Choroid plexus epithelial cell (primary cell): ENCODE data around the gene ZFYVE28.
A peak's percentile ranks its signal among the peaks of the same experiment; 100 is the strongest.

ENCODE experiments used
- DNase-seq: peaks from one replicate; pipeline ENCODE4 v3.0.0-alpha.2; 2010; ENCODE audit warnings: low read depth
- H3K4me3 ChIP-seq: 2 replicates; pipeline ENCODE4 v1.5.1; 2011; ENCODE audit warnings: low read depth, mild to moderate bottlenecking, control low read depth, low read length, moderate library complexity
- TF ChIP-seq, protein P1 (sequence below): conservative IDR thresholded peaks from 2 replicates; pipeline ENCODE4 v1.5.1; 2011; ENCODE audit warnings: low read depth, mild to moderate bottlenecking, control low read depth, inconsistent platforms, low read length, moderate library complexity

ZFYVE28 gene

DNA sequence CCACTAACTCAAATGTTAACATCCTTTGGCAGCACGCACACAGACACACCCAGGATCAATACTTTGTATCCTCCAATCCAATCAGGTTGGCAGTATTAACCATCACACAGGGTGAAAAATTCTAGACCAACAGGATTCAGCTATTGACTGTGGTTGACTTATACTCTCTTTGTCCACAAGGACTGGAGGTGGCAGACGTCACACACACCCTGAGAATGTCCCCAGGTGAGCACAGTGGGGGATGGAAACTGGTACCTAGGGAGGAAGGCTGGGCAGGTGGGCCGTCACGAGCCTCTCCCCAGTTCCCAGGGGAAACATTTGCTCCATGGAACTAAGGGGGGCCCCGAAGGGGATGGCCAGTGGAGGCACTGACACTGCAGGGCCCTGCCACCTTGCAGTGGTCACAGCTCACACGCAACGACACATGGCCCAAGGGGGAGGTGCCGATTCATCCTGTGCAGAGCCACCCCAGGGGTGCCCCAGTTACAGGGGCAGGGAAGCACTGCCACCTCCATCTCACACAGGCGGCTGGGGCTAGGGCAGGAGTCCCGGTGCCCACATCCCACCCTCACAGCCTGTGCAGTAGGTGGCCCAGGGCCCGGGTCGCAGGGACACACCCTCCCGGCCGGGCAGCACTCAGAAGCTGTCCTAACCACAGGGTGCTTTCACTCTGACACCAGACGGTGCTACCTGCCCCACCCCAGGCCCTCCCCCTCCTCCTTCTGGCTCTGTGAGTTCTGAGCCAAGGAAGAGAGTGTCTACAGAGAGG, 17.4 kb downstream of the ZFYVE28 start:
- TF ChIP-seq, protein P1, sequence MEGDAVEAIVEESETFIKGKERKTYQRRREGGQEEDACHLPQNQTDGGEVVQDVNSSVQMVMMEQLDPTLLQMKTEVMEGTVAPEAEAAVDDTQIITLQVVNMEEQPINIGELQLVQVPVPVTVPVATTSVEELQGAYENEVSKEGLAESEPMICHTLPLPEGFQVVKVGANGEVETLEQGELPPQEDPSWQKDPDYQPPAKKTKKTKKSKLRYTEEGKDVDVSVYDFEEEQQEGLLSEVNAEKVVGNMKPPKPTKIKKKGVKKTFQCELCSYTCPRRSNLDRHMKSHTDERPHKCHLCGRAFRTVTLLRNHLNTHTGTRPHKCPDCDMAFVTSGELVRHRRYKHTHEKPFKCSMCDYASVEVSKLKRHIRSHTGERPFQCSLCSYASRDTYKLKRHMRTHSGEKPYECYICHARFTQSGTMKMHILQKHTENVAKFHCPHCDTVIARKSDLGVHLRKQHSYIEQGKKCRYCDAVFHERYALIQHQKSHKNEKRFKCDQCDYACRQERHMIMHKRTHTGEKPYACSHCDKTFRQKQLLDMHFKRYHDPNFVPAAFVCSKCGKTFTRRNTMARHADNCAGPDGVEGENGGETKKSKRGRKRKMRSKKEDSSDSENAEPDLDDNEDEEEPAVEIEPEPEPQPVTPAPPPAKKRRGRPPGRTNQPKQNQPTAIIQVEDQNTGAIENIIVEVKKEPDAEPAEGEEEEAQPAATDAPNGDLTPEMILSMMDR = no peak

DNA sequence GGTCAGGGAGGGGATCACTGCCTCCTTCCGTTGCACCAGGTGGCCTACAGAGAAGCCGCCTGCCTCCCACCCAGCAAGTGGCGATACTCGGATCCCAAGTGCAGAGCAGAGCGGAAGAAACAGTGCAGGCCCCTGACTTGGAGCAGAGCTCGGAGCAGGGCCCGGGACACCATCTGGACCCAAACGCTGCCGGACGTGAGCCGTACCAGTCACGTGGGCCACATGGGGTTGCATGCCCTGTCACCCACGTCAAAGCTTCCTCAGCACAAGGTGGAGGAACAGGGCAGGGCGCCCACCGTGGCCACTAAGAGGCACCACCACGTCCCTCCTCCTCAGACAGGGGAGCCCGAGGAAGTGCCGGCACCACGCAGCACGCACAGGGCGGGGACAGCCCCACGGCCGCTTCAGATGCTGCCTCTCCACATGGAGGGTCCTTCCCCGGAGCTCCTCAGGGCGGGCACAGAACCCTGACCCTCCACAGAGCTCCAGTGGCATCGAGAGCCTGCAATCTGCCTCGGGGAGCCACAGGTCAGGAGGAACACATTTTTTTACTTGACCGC, 18.7 kb downstream of the ZFYVE28 start:
- H3K4me3 ChIP-seq = no peak overlapping the region
- no peak for DNase-seq
- TF ChIP-seq, protein P1 = no peak

More for the DNA sequence above, 17.4 kb downstream of the ZFYVE28 start:
- H3K4me3 ChIP-seq = no peak overlapping the region
- no peak for DNase-seq

DNA sequence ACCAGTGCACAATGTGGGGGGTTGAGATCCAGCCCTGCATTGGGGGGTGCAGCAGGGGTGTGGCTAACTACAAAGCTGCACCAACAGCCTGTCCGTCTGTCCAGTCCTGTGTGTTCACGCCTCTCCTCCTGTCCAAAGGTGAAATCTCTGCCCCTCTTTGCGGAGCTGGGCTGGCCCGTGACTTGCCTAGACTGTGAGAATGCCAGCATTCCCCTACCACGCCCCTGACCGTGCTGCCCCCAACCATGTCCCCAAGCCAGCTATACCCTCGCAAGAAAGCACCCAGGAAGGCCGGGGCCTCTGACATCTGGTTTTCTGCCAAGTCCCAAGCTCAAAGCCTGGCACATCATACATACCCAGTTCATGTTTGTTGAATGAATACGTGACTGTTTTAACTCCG, 19.2 kb downstream of the ZFYVE28 start:
- H3K4me3 ChIP-seq = no peak overlapping the region
- DNase-seq = no peak
- TF ChIP-seq, protein P1 = no peak

DNA sequence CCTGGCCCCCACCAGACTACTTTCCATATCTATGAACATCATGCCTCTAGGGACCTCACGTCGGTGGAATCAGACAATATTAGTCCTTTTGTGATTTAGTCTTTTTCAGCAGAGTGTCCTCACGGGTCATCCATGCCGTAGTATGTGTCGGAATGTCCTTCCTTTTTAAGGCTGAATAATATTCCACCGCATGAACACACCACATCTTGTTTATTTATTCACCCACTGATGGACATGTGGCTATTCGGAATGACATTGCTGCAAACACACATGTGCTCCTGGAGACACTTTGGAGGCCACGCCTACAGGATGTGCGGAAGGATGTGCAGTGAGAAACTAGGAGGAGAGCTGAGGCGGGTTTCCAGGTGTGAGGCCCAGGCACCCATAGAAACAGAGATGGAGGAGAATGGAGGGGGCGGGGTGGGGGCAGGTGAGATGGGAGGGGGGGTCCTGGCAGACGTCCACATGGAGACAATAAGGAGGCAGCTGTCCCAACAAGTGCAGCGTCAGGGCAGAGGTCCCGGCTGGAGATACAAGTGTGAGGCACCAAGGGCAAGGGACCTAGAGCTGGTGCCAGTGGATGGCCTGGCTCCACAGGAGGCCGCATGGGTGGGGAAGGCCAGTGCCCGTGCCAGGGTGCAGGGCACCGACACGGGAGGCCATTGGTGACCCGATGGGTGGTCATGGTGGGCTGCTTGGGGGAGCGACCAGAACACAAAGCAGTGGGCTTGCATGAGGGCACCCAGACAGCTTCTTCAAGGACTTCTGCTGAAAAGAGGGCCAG, 20.7 kb downstream of the ZFYVE28 start:
- no peak for DNase-seq
- H3K4me3 ChIP-seq = no peak overlapping the region
- TF ChIP-seq, protein P1 = no peak

DNA sequence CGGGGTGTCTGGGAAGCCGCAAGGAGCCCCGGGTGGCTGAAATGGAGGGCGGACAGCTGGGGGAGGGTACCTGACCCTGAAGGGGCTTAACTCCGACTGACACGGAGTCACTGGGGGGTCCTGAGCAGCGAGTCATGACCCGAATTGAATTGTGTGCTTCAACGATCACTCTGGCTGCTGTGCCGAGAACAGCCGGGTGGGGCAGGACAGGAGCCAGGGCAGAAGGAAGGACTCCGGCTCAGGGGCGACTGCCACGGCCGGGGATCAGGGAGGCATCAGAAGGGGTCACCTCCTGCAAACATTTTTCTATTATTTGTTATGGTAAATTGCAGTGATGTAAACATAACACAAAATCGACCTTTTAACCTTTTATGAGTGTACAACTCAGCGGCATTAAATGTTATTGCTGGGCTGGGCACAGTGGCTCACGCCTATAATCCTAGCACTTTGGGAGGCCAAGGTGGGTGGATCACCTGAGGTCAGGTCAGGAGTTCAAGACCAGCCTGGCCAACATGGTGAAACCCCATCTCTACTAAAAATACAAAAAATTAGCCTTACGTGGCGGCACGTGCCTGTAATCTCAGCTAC, 21.6 kb downstream of the ZFYVE28 start:
- TF ChIP-seq, protein P1 = peak; percentile 30
- no peak for DNase-seq
- H3K4me3 ChIP-seq = no peak overlapping the region

DNA sequence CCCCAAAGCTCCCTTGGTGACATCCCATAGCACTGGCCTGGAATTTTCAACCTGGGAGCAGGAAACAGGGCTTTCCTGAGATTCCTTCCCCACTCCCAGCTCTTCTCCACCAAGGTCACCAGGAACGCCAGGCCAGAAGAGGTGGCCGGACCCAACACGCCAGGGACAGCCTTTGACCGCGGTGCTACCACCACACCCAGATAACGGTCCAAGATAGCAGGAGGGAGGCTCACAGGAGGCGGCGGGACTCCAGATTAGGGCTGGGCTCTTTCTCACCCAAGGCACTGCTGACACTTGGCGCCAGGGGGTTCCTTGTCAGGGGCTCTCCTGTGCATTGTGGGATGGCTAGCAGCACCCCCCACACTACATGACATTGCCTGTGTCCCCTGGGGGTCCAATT, 22.9 kb downstream of the ZFYVE28 start:
- TF ChIP-seq, protein P1 = no peak
- DNase-seq = no peak

More for the DNA sequence above, 22.9 kb downstream of the ZFYVE28 start:
- no peak overlapping the region for H3K4me3 ChIP-seq
